Measurements from ENCODE around the gene IPO4.
"Not testable (repeated sequence)": the region's sequence is repeated elsewhere in the genome, so short reads cannot be mapped to it uniquely, and the experiment has no call there.

IPO4 gene

GRCh38 chr14:24215495-24216344 is 27.1 kb upstream of the IPO4 start, which contains the start of gene MDP1:
MDP1 (minus strand) TSS chr14:24216066; CDS start chr14:24215955, 111 bp downstream.
- DNase-seq = peak; percentile 91

- no peak for DNase-seq
Observed at GRCh38 chr14:24213866-24214662, 25.4 kb upstream of the IPO4 start.

GRCh38 chr14:24212924-24213865 is 24.6 kb upstream of the IPO4 start, which contains the start of gene CHMP4A:
CHMP4A (minus strand) TSS chr14:24213488; CDS start chr14:24213439, 49 bp downstream.
- peak; percentile 96 for DNase-seq

- no peak for DNase-seq
Observed at GRCh38 chr14:24211311-24211710, 22.7 kb upstream of the IPO4 start.

- no peak for DNase-seq
Observed at GRCh38 chr14:24207625-24208024, 19.0 kb upstream of the IPO4 start.

- DNase-seq = no peak
Observed at GRCh38 chr14:24207104-24207551, 18.5 kb upstream of the IPO4 start.

GRCh38 chr14:24206260-24207103 is 17.9 kb upstream of the IPO4 start:
- no peak for DNase-seq

GRCh38 chr14:24204163-24205146 is 15.8 kb upstream of the IPO4 start:
- no peak for DNase-seq

- not testable (repeated sequence) for DNase-seq
Observed at GRCh38 chr14:24203249-24203886, 14.8 kb upstream of the IPO4 start.

- not testable (repeated sequence) for DNase-seq
Observed at GRCh38 chr14:24202538-24202937, 13.9 kb upstream of the IPO4 start.

- no peak for DNase-seq
Observed at GRCh38 chr14:24198814-24199524, 10.4 kb upstream of the IPO4 start.

- DNase-seq = no peak
Observed at GRCh38 chr14:24197056-24197450, 8.4 kb upstream of the IPO4 start.

GRCh38 chr14:24196071-24197055 is 7.7 kb upstream of the IPO4 start:
- no peak for DNase-seq

- DNase-seq = peak; percentile 95
Observed at GRCh38 chr14:24195186-24196070, 6.8 kb upstream of the IPO4 start, which contains the start of gene TM9SF1. TM9SF1 (minus strand) TSS chr14:24195441; CDS start chr14:24195019, 422 bp downstream.

- no peak for DNase-seq
Observed at GRCh38 chr14:24194873-24195185, 6.2 kb upstream of the IPO4 start.

GRCh38 chr14:24194186-24194872 is 5.7 kb upstream of the IPO4 start:
- DNase-seq = no peak

Measured in activated CD8-positive, alpha-beta memory T cell treated with anti-CD3 and anti-CD28 coated beads for 24 hours (primary cell).